ENCODE data around the gene TRRAP.

The TRRAP gene

GRCh38 chr7:98903246-98903645 is 24.9 kb downstream of the TRRAP start:
- DNase-seq = no peak

- DNase-seq = no peak
These were observed 29.2 kb downstream of the TRRAP start for GRCh38 chr7:98907570-98907969.

- no peak for DNase-seq
These were observed 30.3 kb downstream of the TRRAP start for GRCh38 chr7:98908585-98908984.

- no peak for DNase-seq
These were observed 31.2 kb downstream of the TRRAP start for GRCh38 chr7:98909487-98909886.

GRCh38 chr7:98910427-98910826 is 32.1 kb downstream of the TRRAP start:
- DNase-seq = no peak

- no peak for DNase-seq
These were observed 33.6 kb downstream of the TRRAP start for GRCh38 chr7:98911916-98912315.

GRCh38 chr7:98913026-98913425 is 34.7 kb downstream of the TRRAP start:
- DNase-seq = no peak

- DNase-seq = no peak
These were observed 35.3 kb downstream of the TRRAP start for GRCh38 chr7:98913612-98914011.

- DNase-seq = no peak
These were observed 39.0 kb downstream of the TRRAP start for GRCh38 chr7:98917331-98917730.

- DNase-seq = no peak
These were observed 43.5 kb downstream of the TRRAP start for GRCh38 chr7:98921608-98922372.

GRCh38 chr7:98922392-98923187 is 44.3 kb downstream of the TRRAP start:
- no peak for DNase-seq

- DNase-seq = no peak
These were observed 45.2 kb downstream of the TRRAP start for GRCh38 chr7:98923512-98923911.

- no peak for DNase-seq
These were observed 48.8 kb downstream of the TRRAP start for GRCh38 chr7:98927125-98927524.

- no peak for DNase-seq
These were observed 52.1 kb downstream of the TRRAP start for GRCh38 chr7:98930464-98930863.

- DNase-seq = no peak
These were observed 52.6 kb downstream of the TRRAP start for GRCh38 chr7:98930921-98931320.

- DNase-seq = no peak
These were observed 55.0 kb downstream of the TRRAP start for GRCh38 chr7:98933321-98933720.

- DNase-seq = no peak
These were observed 55.9 kb downstream of the TRRAP start for GRCh38 chr7:98934267-98934666.

GRCh38 chr7:98935811-98936210 is 57.5 kb downstream of the TRRAP start:
- DNase-seq = no peak

GRCh38 chr7:98943336-98943735 is 65.0 kb downstream of the TRRAP start:
- no peak for DNase-seq

- DNase-seq = no peak
These were observed 66.1 kb downstream of the TRRAP start for GRCh38 chr7:98944386-98944785.

- DNase-seq = no peak
These were observed 67.5 kb downstream of the TRRAP start for GRCh38 chr7:98945852-98946251.

- DNase-seq = no peak
These were observed 68.1 kb downstream of the TRRAP start for GRCh38 chr7:98946389-98946788.

GRCh38 chr7:98949336-98950044 is 71.2 kb downstream of the TRRAP start:
- DNase-seq = no peak

GRCh38 chr7:98955992-98956391 is 77.7 kb downstream of the TRRAP start:
- DNase-seq = no peak
